ENCODE results near the gene MYL7. TPM values are rescaled to one million over a fixed set of nuclear protein-coding genes. Genes with fewer than 3 reads are reported as not detected.

The MYL7 gene
- total and polyA plus RNA-seq, 8 donors: 0.82 to 5.5 (median 1.2) TPM; not detected in 2

- intact Hi-C loops (cut with DNase I): no loop called here
- Histone ChIP-seq H3K9me3 (no peaks in the 10 kb centered on the region), H3K4me3 (no peak overlapping the region), H3K27ac (no peak overlapping the region), H3K36me3 (peaks cover 0 to 67% of the 10 kb centered on the region in 2 donors), H3K27me3 (no peaks in the 10 kb centered on the region), H3K4me1 (peaks cover 9 to 19% of the 10 kb centered on the region in 2 donors)
- ATAC-seq (no peak), DNase-seq (no peak)
- TF ChIP-seq CTCF (IDR thresholded peaks at IDR 0.05): no peak
Observed at GRCh38 chr7:44117801-44118429, 23.2 kb downstream of the MYL7 start.

- H3K4me3 ChIP-seq: no peak overlapping the region
- no peak for TF ChIP-seq CTCF (IDR thresholded peaks at IDR 0.05)
- no peaks in the 10 kb centered on the region for H3K9me3 ChIP-seq
- peaks cover under 1 to 10% of the 10 kb centered on the region in 2 donors for H3K4me1 ChIP-seq
- ATAC-seq (no peak), DNase-seq (no peak)
- H3K27ac ChIP-seq: no peak overlapping the region
- H3K27me3 ChIP-seq: no peaks in the 10 kb centered on the region
- H3K36me3 ChIP-seq: peaks cover 0 to 76% of the 10 kb centered on the region in 2 donors
- intact Hi-C loops (cut with DNase I): no loop called here
Observed at GRCh38 chr7:44116789-44117666, 24.1 kb downstream of the MYL7 start.

GRCh38 chr7:44116087-44116788 is 24.9 kb downstream of the MYL7 start:
- no peak for TF ChIP-seq CTCF (IDR thresholded peaks at IDR 0.05)
- Histone ChIP-seq H3K4me1 (peaks cover 0 to 2% of the 10 kb centered on the region in 2 donors), H3K36me3 (peaks cover 0 to 78% of the 10 kb centered on the region in 2 donors), H3K4me3 (no peak overlapping the region), H3K27ac (no peak overlapping the region), H3K27me3 (no peaks in the 10 kb centered on the region), H3K9me3 (no peaks in the 10 kb centered on the region)
- intact Hi-C loops (cut with DNase I): no loop called here
- DNase-seq (no peak), ATAC-seq (no peak)

- no peak overlapping the region for H3K4me3 ChIP-seq
- intact Hi-C loops (cut with DNase I): no loop called here
- no peak for TF ChIP-seq CTCF (IDR thresholded peaks at IDR 0.05)
- H3K9me3 ChIP-seq: no peaks in the 10 kb centered on the region
- no peaks in the 10 kb centered on the region for H3K27me3 ChIP-seq
- ATAC-seq (no peak), DNase-seq (no peak)
- no peaks in the 10 kb centered on the region for H3K4me1 ChIP-seq
- H3K27ac ChIP-seq: no peak overlapping the region
- H3K36me3 ChIP-seq: peaks cover 0 to 83% of the 10 kb centered on the region in 2 donors
Observed at GRCh38 chr7:44114586-44115310, 26.4 kb downstream of the MYL7 start.
